Right lobe of liver (tissue), 6 donors: Measurements from ENCODE around the gene PLPPR2. TPM values are rescaled to one million over a fixed set of nuclear protein-coding genes. Genes with fewer than 3 reads are reported as not detected.
"Not testable (repeated sequence)": the region's sequence is repeated elsewhere in the genome, so short reads cannot be mapped to it uniquely, and the experiment has no call there.

Experiments
- ATAC-seq, 4 donors: fragments of 200-7000 bp; cut with Tn5 transposase; one replicate each; pipeline ENCODE4 v1.9.1; 2020; ENCODE audit warnings: mild to moderate bottlenecking in 4 of 4, moderate library complexity in 4 of 4
- DNase-seq, 3 donors: peaks; one replicate each; pipeline ENCODE4 v3.0.0-alpha.2; 2020
- H3K27ac ChIP-seq, 3 donors: fragments of 200-600 bp; one replicate each; pipeline ENCODE4 v1.8.0; 2022
- H3K27me3 ChIP-seq, 2 donors: fragments of 200-600 bp; one replicate each; pipeline ENCODE4 v1.8.0; 2022
- H3K36me3 ChIP-seq, 4 donors: fragments of 200-600 bp; sonication (generic) in 1 of 4; one replicate each; pipeline versions ENCODE4 v1.5.1 to v1.8.0; 2017 to 2022; ENCODE audit warnings: control low read depth in 1 of 4
- H3K4me1 ChIP-seq, 4 donors: fragments of 200-600 bp; sonication (generic) in 1 of 4; one replicate each; pipeline versions ENCODE4 v1.5.1 to v1.8.0; 2017 to 2022; ENCODE audit warnings: control low read depth in 1 of 4
- H3K4me3 ChIP-seq, 3 donors: fragments of 200-600 bp; one replicate each; pipeline ENCODE4 v1.8.0; 2022
- H3K9me3 ChIP-seq, 4 donors: fragments of 200-600 bp; sonication (generic) in 1 of 4; one replicate each; pipeline versions ENCODE4 v1.5.1 to v1.8.0; 2017 to 2022; ENCODE audit warnings: control low read depth in 1 of 4
- POLR2A ChIP-seq: fragments of 450-650 bp; IDR thresholded peaks from one replicate; pipeline ENCODE4 v1.6.1; 2017; ENCODE audit warnings: antibody characterized with exemption, mild to moderate bottlenecking
- WGBS: methylation state at CpG from one replicate; pipeline ENCODE4 v1.1.6; 2018; ENCODE audit warnings: low coverage, low lambda C conversion rate; ENCODE audit not compliant: insufficient coverage; ENCODE audit errors: missing lambda C conversion rate; 5-methylcytosine and 5-hydroxymethylcytosine counted together
- intact Hi-C, 2 donors: fragments of 100-400 bp; cut with DNase I; formaldehyde crosslinking; loops; one replicate each; pipeline versions ENCODE4 v1.11.2 to v1.14.1; 2022
- total RNA-seq, 6 experiments: library from RNA; depleted of rRNA in 2 of 6; stranded (reverse); fragments of >200 nt in 2 of 6; fragmentation: NEBNext Ultra II Directional in 3 of 6; extraction: Animal tissue kit (Norgen Biotek cat#: 25700) in 3 of 6; gene quantifications; one replicate each; pipeline versions ENCODE4 v1.1.0 to v1.2.4, GENCODE V29; 2016 to 2023
- TF ChIP-seq, protein P1 (sequence below), 4 donors: fragments of 200-600 bp in 3 of 4; fragments of 450-650 bp in 1 of 4; IDR thresholded peaks; one replicate each; pipeline versions ENCODE4 v1.5.1 to v1.8.0; 2016 to 2022; ENCODE audit warnings: antibody characterized with exemption in 4 of 4, mild to moderate bottlenecking in 2 of 4
- donor health status: DM: no; HTN: yes; CAD: no.
- donor health status: DM: no; HTN: no; CAD: no.
- donor health status: DM: no; HTN: no; CAD: no.
- donor health status: DM: no; HTN: yes; CAD: no.
- donor health status: DM: no; HTN: yes; CAD: no.

The PLPPR2 gene
- total RNA-seq, 6 experiments from 2014 or later: 6.7 to 17.5 (median 10.2) TPM

DNA sequence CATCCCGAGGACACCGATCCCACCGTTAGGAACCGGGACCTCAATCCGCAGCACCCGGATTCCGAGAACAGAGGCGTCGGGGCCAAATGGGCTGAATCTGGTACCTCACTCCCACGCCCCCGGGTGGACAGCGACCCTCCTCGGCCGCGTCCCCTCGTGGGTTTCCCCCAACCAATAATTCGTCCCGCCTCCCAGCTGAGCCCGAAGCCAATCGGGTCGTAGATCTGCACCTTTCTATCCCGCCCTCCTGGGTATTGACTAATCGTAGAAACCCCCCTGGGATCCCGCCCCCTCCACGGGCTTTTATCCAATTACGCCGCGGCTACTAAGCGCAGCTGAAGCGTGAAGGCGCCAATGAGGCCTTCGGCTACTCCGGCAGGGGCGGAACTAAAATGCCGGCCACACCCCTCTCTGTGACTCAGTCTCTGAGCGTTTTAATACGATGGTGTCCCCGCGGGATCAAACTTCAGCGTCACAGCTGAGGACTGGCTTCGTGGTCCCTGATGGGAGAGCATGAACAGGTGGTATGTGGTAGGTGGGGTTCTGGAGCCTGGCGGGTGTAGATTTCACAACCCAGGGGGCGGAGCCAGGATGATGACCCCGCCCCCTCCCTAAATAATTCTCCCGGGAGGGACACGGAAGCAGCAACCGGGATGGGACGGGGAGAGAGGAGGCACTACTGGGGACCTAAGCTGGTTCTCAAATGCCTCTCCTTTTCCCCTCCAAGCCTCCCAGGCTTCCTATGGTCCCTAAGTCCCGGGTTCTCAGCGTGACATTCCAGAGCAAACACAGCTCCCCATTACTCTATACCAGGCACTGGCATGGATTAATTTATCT lies 8.9 kb upstream of the PLPPR2 start, which contains the start of the genes CCDC159 and TMEM205:
Gene CCDC159, plus strand, starts transcription at position 416 of the 837 bp plus-strand sequence. Its CDS starts 88 bp downstream, at position 504.
Gene TMEM205, minus strand, starts transcription at position 165 of the 837 bp plus-strand sequence. CDS start 649 bp downstream, outside the sequence.
- H3K4me3 ChIP-seq: peak within 1 kb of the TSS; percentile 62 to 80 (median 64)
- under 1% methylated on average over 19 of the region's 50 CpGs for WGBS
- H3K4me1 ChIP-seq: peaks cover 0 to 26% (median 6%) of the 10 kb centered on the region in 4 donors
- H3K27ac ChIP-seq: peak within 1 kb of the TSS; percentile 58 to 77 (median 68)
- ATAC-seq (peak; percentile 88 to 94 (median 92)), DNase-seq (peak; percentile 98 to 99 (median 99))
- H3K36me3 ChIP-seq: peaks cover 0 to 10% (median 2%) of the 10 kb centered on the region in 4 donors
- H3K9me3 ChIP-seq: no peaks in the 10 kb centered on the region
- TF ChIP-seq, protein P1, sequence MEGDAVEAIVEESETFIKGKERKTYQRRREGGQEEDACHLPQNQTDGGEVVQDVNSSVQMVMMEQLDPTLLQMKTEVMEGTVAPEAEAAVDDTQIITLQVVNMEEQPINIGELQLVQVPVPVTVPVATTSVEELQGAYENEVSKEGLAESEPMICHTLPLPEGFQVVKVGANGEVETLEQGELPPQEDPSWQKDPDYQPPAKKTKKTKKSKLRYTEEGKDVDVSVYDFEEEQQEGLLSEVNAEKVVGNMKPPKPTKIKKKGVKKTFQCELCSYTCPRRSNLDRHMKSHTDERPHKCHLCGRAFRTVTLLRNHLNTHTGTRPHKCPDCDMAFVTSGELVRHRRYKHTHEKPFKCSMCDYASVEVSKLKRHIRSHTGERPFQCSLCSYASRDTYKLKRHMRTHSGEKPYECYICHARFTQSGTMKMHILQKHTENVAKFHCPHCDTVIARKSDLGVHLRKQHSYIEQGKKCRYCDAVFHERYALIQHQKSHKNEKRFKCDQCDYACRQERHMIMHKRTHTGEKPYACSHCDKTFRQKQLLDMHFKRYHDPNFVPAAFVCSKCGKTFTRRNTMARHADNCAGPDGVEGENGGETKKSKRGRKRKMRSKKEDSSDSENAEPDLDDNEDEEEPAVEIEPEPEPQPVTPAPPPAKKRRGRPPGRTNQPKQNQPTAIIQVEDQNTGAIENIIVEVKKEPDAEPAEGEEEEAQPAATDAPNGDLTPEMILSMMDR (IDR thresholded peaks at IDR 0.05): no peak
- TF ChIP-seq POLR2A: peak; percentile 83
- no peaks in the 10 kb centered on the region for H3K27me3 ChIP-seq
- intact Hi-C loops: no loop called here

DNA sequence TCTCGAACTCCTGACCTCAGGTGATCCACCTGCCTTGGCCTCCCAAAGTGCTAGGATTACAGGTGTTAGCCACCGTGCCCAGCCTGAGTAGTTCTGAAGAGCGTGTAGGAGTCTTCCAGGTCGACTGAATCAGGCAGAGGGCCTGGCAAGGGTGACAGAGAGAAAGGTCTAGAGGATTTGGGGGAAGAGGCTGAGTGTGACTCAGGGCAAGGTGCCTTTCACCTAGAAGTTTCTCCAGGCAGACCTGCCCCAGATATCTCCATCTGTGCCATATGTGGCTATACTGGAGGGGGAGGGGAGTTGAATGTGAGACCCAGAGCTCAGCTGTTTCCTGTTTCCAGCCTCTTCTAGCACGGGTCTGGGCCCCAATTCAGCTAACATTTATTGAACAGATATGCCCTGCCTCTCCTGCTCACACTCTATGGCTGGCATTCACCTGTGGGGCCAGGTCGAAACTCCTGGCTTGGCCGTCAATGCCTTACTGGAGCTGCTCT lies 7.6 kb upstream of the PLPPR2 start:
- ATAC-seq (no peak), DNase-seq (no peak)
- no peak for TF ChIP-seq POLR2A
- TF ChIP-seq, protein P1 (IDR thresholded peaks at IDR 0.05): no peak
- 73% methylated on average over 3 of the region's 7 CpGs for WGBS
- Histone ChIP-seq H3K9me3 (no peaks in the 10 kb centered on the region), H3K4me3 (no peak overlapping the region), H3K36me3 (peaks cover 0 to 4% (median 0%) of the 10 kb centered on the region in 4 donors), H3K27ac (no peak overlapping the region), H3K4me1 (peaks cover 0 to 26% (median 6%) of the 10 kb centered on the region in 4 donors), H3K27me3 (no peaks in the 10 kb centered on the region)
- intact Hi-C loops: no loop called here

DNA sequence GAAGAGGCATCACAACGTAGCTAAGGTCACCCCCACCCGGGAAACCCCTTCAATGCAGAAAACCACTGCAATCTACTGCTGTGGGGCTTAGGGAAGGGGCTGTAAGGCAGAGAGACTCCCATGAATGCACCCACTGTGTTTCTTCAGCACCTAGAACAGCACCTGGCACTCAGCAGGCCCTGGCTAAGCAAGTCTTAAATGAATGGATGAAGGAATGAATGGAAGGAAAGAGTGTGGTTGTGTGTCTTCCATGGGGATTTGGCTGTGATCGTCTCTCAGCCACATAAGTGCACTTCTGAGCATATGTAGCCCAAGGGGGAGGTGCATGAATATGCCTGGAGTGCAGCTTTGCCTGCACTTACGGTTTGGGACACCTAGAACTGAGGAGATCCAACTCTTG lies 6.1 kb upstream of the PLPPR2 start:
- DNase-seq (no peak), ATAC-seq (no peak)
- H3K4me1 ChIP-seq: peaks cover 0 to 18% (median 1%) of the 10 kb centered on the region in 4 donors
- H3K9me3 ChIP-seq: no peaks in the 10 kb centered on the region
- TF ChIP-seq, protein P1 (IDR thresholded peaks at IDR 0.05): no peak
- no peak for TF ChIP-seq POLR2A
- intact Hi-C loops: no loop called here
- H3K4me3 ChIP-seq: no peak overlapping the region
- H3K27ac ChIP-seq: no peak overlapping the region
- 88% methylated on average over 2 of the region's 4 CpGs for WGBS
- no peaks in the 10 kb centered on the region for H3K36me3 ChIP-seq
- no peaks in the 10 kb centered on the region for H3K27me3 ChIP-seq

DNA sequence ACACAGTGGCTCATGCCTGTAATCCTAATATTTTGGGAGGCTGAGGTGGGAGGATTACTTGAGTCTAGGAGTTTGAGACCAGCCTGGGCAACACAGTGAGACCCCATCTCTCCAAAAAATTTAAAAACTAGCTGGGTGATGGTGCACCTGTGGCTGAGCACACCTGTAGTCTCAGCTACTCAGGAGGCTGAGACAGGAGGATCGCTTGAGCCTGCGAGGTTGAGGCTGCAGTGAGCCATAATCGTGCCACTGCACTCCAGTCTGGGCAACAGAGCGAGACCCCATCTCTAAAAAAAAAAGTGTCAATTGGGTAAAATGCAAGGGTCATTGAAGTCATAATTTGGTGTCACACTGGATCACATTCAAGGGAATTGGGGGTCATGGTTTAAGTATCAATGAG lies 1.1 kb upstream of the PLPPR2 start:
- H3K27me3 ChIP-seq, H3K4me3 ChIP-seq, H3K36me3 ChIP-seq, DNase-seq, ATAC-seq, intact Hi-C loops, H3K4me1 ChIP-seq, H3K9me3 ChIP-seq, H3K27ac ChIP-seq: not testable (repeated sequence)
- WGBS: 100% methylated on average over 4 of the region's 4 CpGs

DNA sequence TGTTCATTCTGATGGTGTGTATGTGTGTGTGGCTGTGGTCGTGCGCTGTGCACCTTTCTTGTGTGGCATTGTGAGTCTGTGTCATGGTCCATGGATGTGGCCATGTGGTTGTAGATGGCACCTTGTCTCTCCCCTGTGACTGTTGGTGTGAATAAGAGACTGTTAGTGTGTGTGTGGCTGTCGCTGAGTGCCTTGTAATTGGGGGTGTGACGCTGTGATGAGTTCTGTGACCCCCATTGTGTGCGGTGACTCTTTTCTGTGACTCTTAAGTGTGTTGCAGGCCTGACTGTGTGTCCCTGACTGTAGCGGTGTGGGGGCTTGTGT lies 804 bp downstream of the PLPPR2 start:
- DNase-seq: no peak
- H3K4me3 ChIP-seq: peak overlapping the region; percentile 48 to 53 (median 50)
- WGBS: no CpG with 5 or more reads among the region's 6 CpGs

More for the DNA sequence above, 804 bp downstream of the PLPPR2 start:
- Histone ChIP-seq H3K36me3 (no peaks in the 10 kb centered on the region), H3K27ac (no peak overlapping the region), H3K27me3 (no peaks in the 10 kb centered on the region), H3K4me1 (peaks cover 0 to 8% (median 2%) of the 10 kb centered on the region in 4 donors), H3K9me3 (no peaks in the 10 kb centered on the region)
- ATAC-seq: no peak
- intact Hi-C loops: no loop called here
- TF ChIP-seq, protein P1 (IDR thresholded peaks at IDR 0.05): no peak
- TF ChIP-seq POLR2A: no peak
